HPDE6-E6E7 (cell line): ENCODE results near the gene STARD10.

ENCODE experiments used
- DNase-seq: peaks from one replicate; pipeline ENCODE4 v3.0.0; 2011; ENCODE audit warnings: missing footprints; ENCODE audit errors: extremely low spot score

STARD10 gene

GRCh38 chr11:72745511-72745910 lies 48.3 kb downstream of the STARD10 start:
- no peak for DNase-seq

GRCh38 chr11:72744474-72744873 lies 49.4 kb downstream of the STARD10 start:
- DNase-seq = no peak

- no peak for DNase-seq
Observed at GRCh38 chr11:72743321-72744221, 50.3 kb downstream of the STARD10 start.

GRCh38 chr11:72742513-72743320 lies 51.1 kb downstream of the STARD10 start:
- DNase-seq = no peak

- no peak for DNase-seq
Observed at GRCh38 chr11:72741849-72742512, 51.9 kb downstream of the STARD10 start.

GRCh38 chr11:72741429-72741833 lies 52.4 kb downstream of the STARD10 start:
- peak; percentile 66 for DNase-seq

- DNase-seq = no peak
Observed at GRCh38 chr11:72740562-72741428, 53.1 kb downstream of the STARD10 start.

- DNase-seq = no peak
Observed at GRCh38 chr11:72740060-72740424, 53.8 kb downstream of the STARD10 start.

- DNase-seq = no peak
Observed at GRCh38 chr11:72739240-72740059, 54.4 kb downstream of the STARD10 start.

- DNase-seq = peak; percentile 61
Observed at GRCh38 chr11:72738199-72739141, 55.4 kb downstream of the STARD10 start.

- DNase-seq = no peak
Observed at GRCh38 chr11:72737336-72737735, 56.5 kb downstream of the STARD10 start.

GRCh38 chr11:72736452-72737069 lies 57.3 kb downstream of the STARD10 start:
- peak; percentile 76 for DNase-seq

GRCh38 chr11:72735495-72736027 lies 58.3 kb downstream of the STARD10 start:
- no peak for DNase-seq

GRCh38 chr11:72732329-72732728 lies 61.5 kb downstream of the STARD10 start:
- no peak for DNase-seq

- DNase-seq = no peak
Observed at GRCh38 chr11:72730737-72731136, 63.1 kb downstream of the STARD10 start.

GRCh38 chr11:72730243-72730642 lies 63.6 kb downstream of the STARD10 start:
- DNase-seq = no peak

- DNase-seq = no peak
Observed at GRCh38 chr11:72727521-72727920, 66.3 kb downstream of the STARD10 start.
